Mesenchymal stem cell (in vitro differentiated cells and primary cell): ENCODE measurements around the gene STRBP.

Source experiments
- DNase-seq: peaks from one replicate; pipeline ENCODE4 v3.0.0-alpha.2; 2013
- H2AFZ ChIP-seq: one replicate; pipeline ENCODE4 v1.6.1; 2013; ENCODE audit warnings: low read depth, mild to moderate bottlenecking, control low read depth, inconsistent platforms, low read length, moderate library complexity
- H2AK5ac ChIP-seq: 2 replicates; pipeline ENCODE4 v1.6.1; 2013; ENCODE audit warnings: low read length, moderate library complexity, mild to moderate bottlenecking, inconsistent platforms; ENCODE audit not compliant: severe bottlenecking
- H2BK120ac ChIP-seq: one replicate; pipeline ENCODE4 v1.6.1; 2013; ENCODE audit warnings: low read depth, mild to moderate bottlenecking, inconsistent platforms, low read length, moderate library complexity
- H2BK12ac ChIP-seq, 2 experiments: one replicate each; pipeline ENCODE4 v1.6.1; 2013; ENCODE audit warnings: inconsistent platforms in 2 of 2, low read length in 2 of 2, mild to moderate bottlenecking in 2 of 2, moderate library complexity in 2 of 2, control low read depth in 1 of 2
- H2BK15ac ChIP-seq: one replicate; pipeline ENCODE4 v1.6.1; 2013; ENCODE audit warnings: mild to moderate bottlenecking, low read depth, inconsistent platforms; ENCODE audit not compliant: poor library complexity, severe bottlenecking
- H2BK5ac ChIP-seq: 2 replicates; pipeline ENCODE4 v1.6.1; 2013; ENCODE audit warnings: low read depth, mild to moderate bottlenecking, low read length, control low read depth, inconsistent platforms; ENCODE audit not compliant: poor library complexity, severe bottlenecking
- H3K14ac ChIP-seq, 2 experiments: one replicate each; pipeline ENCODE4 v1.6.1; 2013; ENCODE audit warnings: inconsistent platforms in 2 of 2, low read length in 2 of 2, control low read depth in 1 of 2, mild to moderate bottlenecking in 1 of 2, moderate library complexity in 1 of 2
- H3K18ac ChIP-seq, 2 experiments: one replicate each; pipeline ENCODE4 v1.6.1; 2013; ENCODE audit warnings: inconsistent platforms in 2 of 2, low read length in 2 of 2, control low read depth in 1 of 2, low read depth in 1 of 2, mild to moderate bottlenecking in 1 of 2
- H3K23ac ChIP-seq, 2 experiments: one replicate each; pipeline ENCODE4 v1.6.1; 2013; ENCODE audit warnings: inconsistent platforms in 2 of 2, low read length in 2 of 2, mild to moderate bottlenecking in 2 of 2, moderate library complexity in 2 of 2, control low read depth in 1 of 2
- H3K27ac ChIP-seq: 2 replicates; pipeline ENCODE4 v1.5.1; 2013; ENCODE audit warnings: mild to moderate bottlenecking, moderate library complexity, low read length, control low read depth, inconsistent platforms; ENCODE audit not compliant: poor library complexity, severe bottlenecking
- H3K27me3 ChIP-seq, 2 experiments: 2 replicates each; pipeline versions ENCODE4 v1.6.1 to v1.7.0; 2013; ENCODE audit warnings: low read length in 2 of 2, mild to moderate bottlenecking in 2 of 2, moderate library complexity in 2 of 2, control low read depth in 1 of 2, inconsistent platforms in 1 of 2; ENCODE audit not compliant: control insufficient read depth in 1 of 2, insufficient read depth in 1 of 2
- H3K36me3 ChIP-seq, 2 experiments: 2 replicates each; pipeline versions ENCODE4 v1.6.1 to v1.7.0; 2013; ENCODE audit warnings: low read length in 2 of 2, control low read depth in 1 of 2, inconsistent platforms in 1 of 2, low read depth in 1 of 2, mild to moderate bottlenecking in 1 of 2; ENCODE audit not compliant: insufficient read depth in 2 of 2, control insufficient read depth in 1 of 2
- H3K4ac ChIP-seq, 2 experiments: one replicate each; pipeline ENCODE4 v1.6.1; 2013; ENCODE audit warnings: inconsistent platforms in 2 of 2, low read length in 2 of 2, mild to moderate bottlenecking in 2 of 2, moderate library complexity in 2 of 2, control low read depth in 1 of 2, low read depth in 1 of 2
- H3K4me1 ChIP-seq: 2 replicates; pipeline ENCODE4 v1.6.1; 2013; ENCODE audit warnings: low read depth, low read length, control low read depth; ENCODE audit not compliant: control insufficient read depth, insufficient read depth
- H3K4me2 ChIP-seq: 2 replicates; pipeline ENCODE4 v1.6.1; 2013; ENCODE audit warnings: low read length, mild to moderate bottlenecking, inconsistent platforms; ENCODE audit not compliant: poor library complexity, severe bottlenecking
- H3K4me3 ChIP-seq, 2 experiments: 2 replicates each; pipeline versions ENCODE4 v1.5.1 to v1.7.0; 2013; ENCODE audit warnings: low read length in 2 of 2, mild to moderate bottlenecking in 2 of 2, control low read depth in 1 of 2, low read depth in 1 of 2; ENCODE audit not compliant: insufficient read depth in 1 of 2
- H3K79me1 ChIP-seq: replicated peaks from 2 replicates; pipeline ENCODE4 v1.6.1; 2013; ENCODE audit warnings: mild to moderate bottlenecking, control low read depth, low read length, inconsistent platforms; ENCODE audit not compliant: poor library complexity, severe bottlenecking
- H3K9ac ChIP-seq: 2 replicates; pipeline ENCODE4 v1.7.0; 2013; ENCODE audit warnings: mild to moderate bottlenecking, low read length, moderate library complexity
- H3K9me3 ChIP-seq: 2 replicates; pipeline ENCODE4 v1.7.0; 2013; ENCODE audit warnings: mild to moderate bottlenecking, low read length; ENCODE audit not compliant: control insufficient read depth
- H4K8ac ChIP-seq: one replicate; pipeline ENCODE4 v1.6.1; 2013; ENCODE audit warnings: inconsistent platforms, mild to moderate bottlenecking, low read length, moderate library complexity
- H4K91ac ChIP-seq: one replicate; pipeline ENCODE4 v1.6.1; 2013; ENCODE audit warnings: mild to moderate bottlenecking, low read length, inconsistent platforms
- WGBS: methylation state at CpG from one replicate; pipeline ENCODE4 v1.1.7; 2013; ENCODE audit warnings: mixed read lengths; 5-methylcytosine and 5-hydroxymethylcytosine counted together

Gene STRBP

GRCh38 chr9:123112015-123112975 is 156.1 kb downstream of the STRBP start:
- Histone ChIP-seq H3K4me2 (no peak overlapping the region), H2BK15ac (no peak overlapping the region), H3K36me3 (peaks cover 31 to 56% of the 10 kb centered on the region in 2 experiments), H2BK120ac (no peak overlapping the region), H3K4me1 (peaks cover 3% of the 10 kb centered on the region), H3K4me3 (no peak overlapping the region), H3K14ac (peak overlapping the region in 1 of 2 experiments; percentile 9), H3K9me3 (no peaks in the 10 kb centered on the region), H2BK12ac (no peak overlapping the region), H2AFZ (no peak overlapping the region), H2AK5ac (no peak overlapping the region), H2BK5ac (no peak overlapping the region), H3K23ac (no peak overlapping the region), H3K27me3 (no peaks in the 10 kb centered on the region), H3K27ac (no peak overlapping the region), H3K79me1 (peaks cover 7% of the 10 kb centered on the region), H4K91ac (no peak overlapping the region), H3K18ac (no peak overlapping the region), H3K4ac (no peak overlapping the region), H4K8ac (no peak overlapping the region), H3K9ac (no peak overlapping the region)
- WGBS = 86% methylated on average over 43 of the region's 43 CpGs
- no peak for DNase-seq

DNA sequence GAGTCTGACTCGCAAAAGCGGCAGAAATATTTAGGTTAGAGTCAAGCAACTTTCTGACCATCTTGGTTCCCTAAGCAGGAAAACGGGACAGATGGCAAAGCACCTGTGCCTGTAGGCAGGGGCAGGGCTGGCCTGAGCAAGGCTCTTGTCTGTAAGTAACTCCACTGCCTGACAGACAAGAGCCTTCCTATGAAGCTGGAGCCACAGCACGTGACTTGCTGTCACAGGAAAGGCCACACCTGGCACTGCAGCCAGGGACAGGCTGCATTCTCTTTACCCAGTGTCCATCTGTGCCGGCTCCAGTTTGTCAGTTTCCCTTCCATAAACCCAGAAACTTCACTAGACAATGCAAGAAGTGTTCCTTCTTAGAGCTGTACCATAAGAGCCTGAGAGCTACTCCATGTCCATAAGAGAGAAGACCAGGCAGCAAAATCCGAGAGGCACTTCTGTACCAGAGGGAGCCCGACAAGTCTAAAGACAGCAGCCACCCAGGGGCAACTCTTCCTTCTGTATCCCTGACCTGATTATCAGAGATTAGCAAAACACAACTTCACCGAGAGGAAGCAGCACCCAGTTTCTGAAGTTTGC is 156.9 kb downstream of the STRBP start:
- Histone ChIP-seq H3K18ac (no peak overlapping the region), H2BK12ac (no peak overlapping the region), H3K27me3 (no peaks in the 10 kb centered on the region), H3K14ac (no peak overlapping the region), H2BK5ac (no peak overlapping the region), H3K4me3 (no peak overlapping the region), H4K8ac (no peak overlapping the region), H2BK15ac (no peak overlapping the region), H3K4me1 (peaks cover 3% of the 10 kb centered on the region), H2AK5ac (no peak overlapping the region), H3K9ac (no peak overlapping the region), H3K27ac (no peak overlapping the region), H2BK120ac (no peak overlapping the region), H2AFZ (no peak overlapping the region), H3K36me3 (peaks cover 31 to 63% of the 10 kb centered on the region in 2 experiments), H4K91ac (no peak overlapping the region), H3K4ac (no peak overlapping the region), H3K9me3 (no peaks in the 10 kb centered on the region), H3K4me2 (no peak overlapping the region), H3K79me1 (peaks cover 13% of the 10 kb centered on the region), H3K23ac (no peak overlapping the region)
- DNase-seq = no peak
- 90% methylated on average over 8 of the region's 8 CpGs for WGBS

- peaks cover 3% of the 10 kb centered on the region for H3K4me1 ChIP-seq
- H4K91ac ChIP-seq = no peak overlapping the region
- H3K4ac ChIP-seq = no peak overlapping the region
- H3K4me2 ChIP-seq = no peak overlapping the region
- H3K18ac ChIP-seq = no peak overlapping the region
- peaks cover 25% of the 10 kb centered on the region for H3K79me1 ChIP-seq
- no peaks in the 10 kb centered on the region for H3K27me3 ChIP-seq
- no peak overlapping the region for H3K14ac ChIP-seq
- H3K9me3 ChIP-seq = no peaks in the 10 kb centered on the region
- no peak overlapping the region for H2AK5ac ChIP-seq
- H2BK120ac ChIP-seq = no peak overlapping the region
- H2BK12ac ChIP-seq = no peak overlapping the region
- DNase-seq = no peak
- H3K9ac ChIP-seq = no peak overlapping the region
- no peak overlapping the region for H3K4me3 ChIP-seq
- H2AFZ ChIP-seq = no peak overlapping the region
- H2BK5ac ChIP-seq = no peak overlapping the region
- no peak overlapping the region for H2BK15ac ChIP-seq
- 95% methylated on average over 13 of the region's 15 CpGs for WGBS
- no peak overlapping the region for H3K23ac ChIP-seq
- peak overlapping the region; percentile 84 for H4K8ac ChIP-seq
- no peak overlapping the region for H3K27ac ChIP-seq
- peaks cover 46 to 73% of the 10 kb centered on the region in 2 experiments for H3K36me3 ChIP-seq
Measured at GRCh38 chr9:123109540-123110279, 158.7 kb downstream of the STRBP start.

DNA sequence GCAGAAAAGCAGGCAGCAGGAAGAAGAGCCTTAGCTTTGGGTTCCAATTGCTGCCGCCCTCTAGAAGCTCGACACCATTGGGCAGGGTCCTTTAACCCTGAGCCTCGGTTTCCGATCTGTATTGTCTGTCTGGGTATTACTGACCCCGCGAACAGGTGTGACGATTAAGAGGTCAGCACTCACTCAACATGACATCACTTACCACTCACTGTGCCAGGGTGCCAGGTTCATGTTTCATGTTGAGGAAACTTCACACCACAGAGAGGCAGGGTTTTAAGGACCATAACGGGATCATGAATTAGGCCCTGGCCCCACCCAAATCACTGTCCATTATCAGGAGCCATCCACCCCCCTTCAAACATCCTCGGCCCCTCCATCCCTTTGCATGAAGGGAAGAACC is 159.4 kb downstream of the STRBP start:
- Histone ChIP-seq H2AK5ac (no peak overlapping the region), H3K4me3 (no peak overlapping the region), H3K4ac (no peak overlapping the region), H3K4me1 (peaks cover 3% of the 10 kb centered on the region), H3K27ac (no peak overlapping the region), H3K9ac (no peak overlapping the region), H2AFZ (no peak overlapping the region), H2BK120ac (no peak overlapping the region), H2BK15ac (no peak overlapping the region), H3K27me3 (no peaks in the 10 kb centered on the region), H2BK5ac (no peak overlapping the region), H3K79me1 (peaks cover 28% of the 10 kb centered on the region), H2BK12ac (no peak overlapping the region), H4K91ac (no peak overlapping the region), H3K4me2 (no peak overlapping the region), H3K23ac (no peak overlapping the region), H3K14ac (no peak overlapping the region), H4K8ac (no peak overlapping the region), H3K9me3 (no peaks in the 10 kb centered on the region), H3K36me3 (peaks cover 53 to 77% of the 10 kb centered on the region in 2 experiments), H3K18ac (no peak overlapping the region)
- DNase-seq = no peak
- 95% methylated on average over 9 of the region's 9 CpGs for WGBS
